ENCODE results near the gene TRAPPC4. TPM values are rescaled to one million over a fixed set of nuclear protein-coding genes. Genes with fewer than 3 reads are reported as not detected.

Gene TRAPPC4
- total RNA-seq, 1 experiment from 2014 or later: 83.5 TPM

DNA sequence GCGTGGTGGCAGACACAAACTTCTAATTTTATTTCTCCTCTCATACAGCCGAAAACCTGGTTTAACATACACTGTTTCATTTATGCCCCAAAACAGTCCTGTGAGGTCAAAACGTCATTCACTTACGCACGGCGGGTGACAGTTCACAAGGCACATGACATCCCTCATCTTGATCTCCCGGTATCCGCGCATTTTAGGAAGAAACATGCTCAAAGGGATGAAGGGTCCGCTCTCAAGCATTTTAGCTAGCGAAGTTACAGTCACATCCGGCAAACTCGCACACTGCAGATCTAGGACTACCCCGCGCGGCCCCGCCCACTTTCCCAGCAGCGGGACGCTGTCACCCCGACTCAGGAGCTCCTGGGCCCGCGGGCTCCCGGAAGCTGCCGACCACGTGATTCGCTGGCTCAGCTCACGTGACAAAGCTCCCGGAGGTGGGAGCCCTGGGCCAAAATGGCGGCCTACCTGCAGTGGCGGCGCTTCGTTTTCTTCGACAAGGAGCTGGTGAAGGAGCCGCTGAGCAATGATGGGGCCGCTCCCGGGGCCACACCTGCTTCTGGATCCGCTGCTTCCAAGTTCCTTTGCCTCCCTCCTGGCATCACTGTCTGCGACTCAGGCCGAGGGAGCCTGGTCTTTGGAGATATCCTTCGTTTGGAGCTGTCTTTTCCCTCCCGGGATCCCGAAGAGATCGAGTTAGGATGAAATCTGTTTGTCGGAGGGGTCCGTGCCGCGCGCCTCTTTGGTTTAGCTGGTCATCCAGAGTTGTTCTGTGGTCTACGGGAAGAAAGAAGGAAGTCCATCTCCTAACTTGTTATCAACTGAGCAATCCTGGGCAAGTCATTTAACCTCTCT, 49.0 kb downstream of the TRAPPC4 start, which contains the start of gene VPS11:
TSS of gene VPS11 (plus strand) at position 448 of the 852 bp plus-strand sequence. CDS start at position 454, 6 bp downstream.
- DNase-seq (ENCODE audit: low spot score): peak; percentile 85

Other genes starting within 250 kb of the TRAPPC4 start
- gene DDX6, start 227.6 kb upstream of the TRAPPC4 start, total RNA-seq (2014; rRNA removed; shearing (Covaris generic)): 40.1 and 46.7 TPM in 2 replicates
- 0.02 TPM in 1 of 2 replicates, not detected in the other for gene CXCR5, start 134.9 kb upstream of the TRAPPC4 start, total RNA-seq (2014; rRNA removed; shearing (Covaris generic))
- 7.2 and 17.2 TPM in 2 replicates for gene BCL9L, start 92.8 kb upstream of the TRAPPC4 start, total RNA-seq (2014; rRNA removed; shearing (Covaris generic))
- not detected in 2 replicates for gene UPK2, start 62.5 kb upstream of the TRAPPC4 start, total RNA-seq (2014; rRNA removed; shearing (Covaris generic))
- gene FOXR1, start 47.0 kb upstream of the TRAPPC4 start, total RNA-seq (2014; rRNA removed; shearing (Covaris generic)): not detected in 2 replicates
- gene CENATAC, start 20.6 kb upstream of the TRAPPC4 start, total RNA-seq (2014; rRNA removed; shearing (Covaris generic)): 24.9 and 45.6 TPM in 2 replicates
- 789 and 797 TPM in 2 replicates for gene RPS25, start 423 bp upstream of the TRAPPC4 start, total RNA-seq (2014; rRNA removed; shearing (Covaris generic))
- 5.0 and 7.5 TPM in 2 replicates for gene SLC37A4, start 12.1 kb downstream of the TRAPPC4 start, total RNA-seq (2014; rRNA removed; shearing (Covaris generic))
- gene HYOU1, start 38.4 kb downstream of the TRAPPC4 start, total RNA-seq (2014; rRNA removed; shearing (Covaris generic)): 112 and 125 TPM in 2 replicates
- gene VPS11, start 49.1 kb downstream of the TRAPPC4 start, total RNA-seq (2014; rRNA removed; shearing (Covaris generic)): 13.5 and 16.5 TPM in 2 replicates
- 2.7 and 6.6 TPM in 2 replicates for gene HMBS, start 66.1 kb downstream of the TRAPPC4 start, total RNA-seq (2014; rRNA removed; shearing (Covaris generic))
- 9.8 and 10.5 TPM in 2 replicates for gene DPAGT1, start 83.1 kb downstream of the TRAPPC4 start, total RNA-seq (2014; rRNA removed; shearing (Covaris generic))
- gene C2CD2L, start 88.6 kb downstream of the TRAPPC4 start, total RNA-seq (2014; rRNA removed; shearing (Covaris generic)): 4.7 and 7.2 TPM in 2 replicates
- gene HINFP, start 102.8 kb downstream of the TRAPPC4 start, total RNA-seq (2014; rRNA removed; shearing (Covaris generic)): 6.4 and 8.4 TPM in 2 replicates
- 0.05 TPM in 1 of 2 replicates, not detected in the other for gene ABCG4, start 130.3 kb downstream of the TRAPPC4 start, total RNA-seq (2014; rRNA removed; shearing (Covaris generic))
- gene NLRX1, start 150.0 kb downstream of the TRAPPC4 start, total RNA-seq (2014; rRNA removed; shearing (Covaris generic)): 7.9 and 15.0 TPM in 2 replicates
- gene NHERF4, start 166.7 kb downstream of the TRAPPC4 start, total RNA-seq (2014; rRNA removed; shearing (Covaris generic)): not detected in 2 replicates
- 8.1 and 9.7 TPM in 2 replicates for gene CBL, start 187.6 kb downstream of the TRAPPC4 start, total RNA-seq (2014; rRNA removed; shearing (Covaris generic))